Activated CD8-positive, alpha-beta T cell treated with anti-CD3 and anti-CD28 coated beads, Interleukin-2, amount 10 ng/mL, durations not matched to agents 7 days and 5 days (primary cell): ENCODE results near the gene ANK2. TPM values are rescaled to one million over a fixed set of nuclear protein-coding genes. Genes with fewer than 3 reads are reported as not detected.

Experiments
- ATAC-seq: fragments of 150-1000 bp; cut with Tn5 transposase; one replicate; pipeline ENCODE4 v1.10.0; 2021; ENCODE audit warnings: moderate library complexity
- CTCF ChIA-PET: fragments of 350-600 bp; sonication (Branson Sonifier 250); formaldehyde crosslinking; loops from one replicate; lab custom pipeline; 2021; ENCODE audit warnings: antibody characterized with exemption; lab: Charles Lee
- POLR2A ChIA-PET: fragments of 350-600 bp; sonication (Branson Sonifier 250); formaldehyde crosslinking; loops from one replicate; lab custom pipeline; 2021; ENCODE audit warnings: antibody characterized with exemption; lab: Charles Lee
- DNase-seq: peaks from one replicate; pipeline ENCODE4 v3.0.0-alpha.2; 2020
- H3K27ac Mint-ChIP-seq: one replicate; pipeline ENCODE4 v1.8.0; 2021; ENCODE audit warnings: mild to moderate bottlenecking, mixed read lengths
- H3K27me3 Mint-ChIP-seq: one replicate; pipeline ENCODE4 v1.8.0; 2021; ENCODE audit warnings: low read depth, mixed read lengths
- H3K36me3 Mint-ChIP-seq: one replicate; pipeline ENCODE4 v1.8.0; 2021; ENCODE audit warnings: low read depth, mixed read lengths
- H3K4me1 Mint-ChIP-seq: one replicate; pipeline ENCODE4 v1.8.0; 2021; ENCODE audit warnings: low read depth, mixed read lengths
- H3K4me3 Mint-ChIP-seq: one replicate; pipeline ENCODE4 v1.8.0; 2021; ENCODE audit warnings: mild to moderate bottlenecking, mixed read lengths
- H3K9me3 Mint-ChIP-seq: one replicate; pipeline ENCODE4 v1.8.0; 2022; ENCODE audit warnings: mixed read lengths; ENCODE audit not compliant: insufficient read depth
- total RNA-seq, 2 experiments: library from RNA; stranded (reverse); gene quantifications; one replicate each; pipeline ENCODE4 v1.2.3, GENCODE V29; 2021

Gene ANK2
- total RNA-seq, 2 experiments from 2014 or later, result 0.47 to 1.5 TPM

- CTCF ChIA-PET, result no interaction called here
- ATAC-seq (no peak), DNase-seq (no peak)
- Mint-ChIP-seq H3K36me3 (no peaks in the 10 kb centered on the region), H3K27ac (no peak overlapping the region), H3K9me3 (no peaks in the 10 kb centered on the region), H3K27me3 (no peaks in the 10 kb centered on the region), H3K4me1 (no peaks in the 10 kb centered on the region), H3K4me3 (no peak overlapping the region)
- POLR2A ChIA-PET, result no interaction called here
These were observed 24.1 kb downstream of the ANK2 start for GRCh38 chr4:113073451-113074005.

GRCh38 chr4:113077575-113077974 is 28.1 kb downstream of the ANK2 start:
- ATAC-seq, result no peak
- H3K4me3 Mint-ChIP-seq, result no peak overlapping the region
- H3K4me1 Mint-ChIP-seq, result no peaks in the 10 kb centered on the region
- no peak for DNase-seq
- no peaks in the 10 kb centered on the region for H3K9me3 Mint-ChIP-seq
- no peaks in the 10 kb centered on the region for H3K36me3 Mint-ChIP-seq
- CTCF ChIA-PET, result no interaction called here
- POLR2A ChIA-PET, result no interaction called here
- H3K27me3 Mint-ChIP-seq, result no peaks in the 10 kb centered on the region
- H3K27ac Mint-ChIP-seq, result no peak overlapping the region

GRCh38 chr4:113078066-113078465 is 28.6 kb downstream of the ANK2 start:
- Mint-ChIP-seq H3K27me3 (no peaks in the 10 kb centered on the region), H3K27ac (no peak overlapping the region), H3K4me1 (no peaks in the 10 kb centered on the region), H3K36me3 (no peaks in the 10 kb centered on the region), H3K9me3 (no peaks in the 10 kb centered on the region), H3K4me3 (no peak overlapping the region)
- ChIA-PET POLR2A (no interaction called here), CTCF (no interaction called here)
- no peak for ATAC-seq
- DNase-seq, result no peak

- CTCF ChIA-PET, result no interaction called here
- Mint-ChIP-seq H3K4me1 (no peaks in the 10 kb centered on the region), H3K27ac (no peak overlapping the region), H3K27me3 (no peaks in the 10 kb centered on the region), H3K4me3 (no peak overlapping the region), H3K36me3 (no peaks in the 10 kb centered on the region), H3K9me3 (no peaks in the 10 kb centered on the region)
- DNase-seq (no peak), ATAC-seq (no peak)
- POLR2A ChIA-PET, result no interaction called here
These were observed 30.6 kb downstream of the ANK2 start for GRCh38 chr4:113080050-113080449.

GRCh38 chr4:113080624-113081023 is 31.2 kb downstream of the ANK2 start:
- no peak overlapping the region for H3K4me3 Mint-ChIP-seq
- H3K27me3 Mint-ChIP-seq, result no peaks in the 10 kb centered on the region
- CTCF ChIA-PET, result no interaction called here
- H3K36me3 Mint-ChIP-seq, result no peaks in the 10 kb centered on the region
- POLR2A ChIA-PET, result no interaction called here
- DNase-seq (no peak), ATAC-seq (no peak)
- H3K9me3 Mint-ChIP-seq, result no peaks in the 10 kb centered on the region
- no peaks in the 10 kb centered on the region for H3K4me1 Mint-ChIP-seq
- H3K27ac Mint-ChIP-seq, result no peak overlapping the region

GRCh38 chr4:113083346-113083745 is 33.9 kb downstream of the ANK2 start:
- no peak overlapping the region for H3K4me3 Mint-ChIP-seq
- H3K9me3 Mint-ChIP-seq, result no peaks in the 10 kb centered on the region
- CTCF ChIA-PET, result no interaction called here
- H3K27me3 Mint-ChIP-seq, result no peaks in the 10 kb centered on the region
- no peaks in the 10 kb centered on the region for H3K36me3 Mint-ChIP-seq
- H3K4me1 Mint-ChIP-seq, result no peaks in the 10 kb centered on the region
- ATAC-seq (no peak), DNase-seq (no peak)
- POLR2A ChIA-PET, result no interaction called here
- no peak overlapping the region for H3K27ac Mint-ChIP-seq

GRCh38 chr4:113086172-113086695 is 36.8 kb downstream of the ANK2 start:
- Mint-ChIP-seq H3K27me3 (no peaks in the 10 kb centered on the region), H3K27ac (no peak overlapping the region), H3K4me1 (no peaks in the 10 kb centered on the region), H3K9me3 (no peaks in the 10 kb centered on the region), H3K36me3 (no peaks in the 10 kb centered on the region), H3K4me3 (no peak overlapping the region)
- DNase-seq, result no peak
- POLR2A ChIA-PET, result no interaction called here
- ATAC-seq, result no peak
- CTCF ChIA-PET, result no interaction called here

- DNase-seq, result no peak
- no peak overlapping the region for H3K4me3 Mint-ChIP-seq
- H3K27me3 Mint-ChIP-seq, result no peaks in the 10 kb centered on the region
- H3K9me3 Mint-ChIP-seq, result no peaks in the 10 kb centered on the region
- CTCF ChIA-PET, result no interaction called here
- POLR2A ChIA-PET, result no interaction called here
- no peak for ATAC-seq
- no peak overlapping the region for H3K27ac Mint-ChIP-seq
- H3K4me1 Mint-ChIP-seq, result no peaks in the 10 kb centered on the region
- no peaks in the 10 kb centered on the region for H3K36me3 Mint-ChIP-seq
These were observed 38.6 kb downstream of the ANK2 start for GRCh38 chr4:113088050-113088449.

GRCh38 chr4:113090954-113091353 is 41.5 kb downstream of the ANK2 start:
- Mint-ChIP-seq H3K9me3 (no peaks in the 10 kb centered on the region), H3K27me3 (peaks cover 2% of the 10 kb centered on the region), H3K27ac (no peak overlapping the region), H3K4me3 (no peak overlapping the region), H3K4me1 (no peaks in the 10 kb centered on the region), H3K36me3 (no peaks in the 10 kb centered on the region)
- no peak for DNase-seq
- POLR2A ChIA-PET, result no interaction called here
- CTCF ChIA-PET, result no interaction called here
- ATAC-seq, result no peak

- Mint-ChIP-seq H3K9me3 (no peaks in the 10 kb centered on the region), H3K27ac (no peak overlapping the region), H3K36me3 (no peaks in the 10 kb centered on the region), H3K4me3 (no peak overlapping the region), H3K27me3 (peaks cover 2% of the 10 kb centered on the region), H3K4me1 (no peaks in the 10 kb centered on the region)
- ATAC-seq (no peak), DNase-seq (no peak)
- ChIA-PET CTCF (no interaction called here), POLR2A (no interaction called here)
These were observed 44.9 kb downstream of the ANK2 start for GRCh38 chr4:113094331-113094730.

- H3K27me3 Mint-ChIP-seq, result peaks cover 2% of the 10 kb centered on the region
- ChIA-PET CTCF (no interaction called here), POLR2A (no interaction called here)
- H3K4me3 Mint-ChIP-seq, result no peak overlapping the region
- DNase-seq, result no peak
- H3K4me1 Mint-ChIP-seq, result no peaks in the 10 kb centered on the region
- H3K36me3 Mint-ChIP-seq, result no peaks in the 10 kb centered on the region
- no peak for ATAC-seq
- H3K9me3 Mint-ChIP-seq, result no peaks in the 10 kb centered on the region
- H3K27ac Mint-ChIP-seq, result no peak overlapping the region
These were observed 45.3 kb downstream of the ANK2 start for GRCh38 chr4:113094802-113095201.

GRCh38 chr4:113101669-113102068 is 52.2 kb downstream of the ANK2 start:
- DNase-seq, result no peak
- H3K27me3 Mint-ChIP-seq, result no peaks in the 10 kb centered on the region
- no peak for ATAC-seq
- H3K36me3 Mint-ChIP-seq, result no peaks in the 10 kb centered on the region
- H3K4me1 Mint-ChIP-seq, result no peaks in the 10 kb centered on the region
- no peaks in the 10 kb centered on the region for H3K9me3 Mint-ChIP-seq
- H3K27ac Mint-ChIP-seq, result no peak overlapping the region
- ChIA-PET POLR2A (no interaction called here), CTCF (no interaction called here)
- H3K4me3 Mint-ChIP-seq, result no peak overlapping the region

GRCh38 chr4:113103556-113103955 is 54.1 kb downstream of the ANK2 start:
- Mint-ChIP-seq H3K4me1 (no peaks in the 10 kb centered on the region), H3K9me3 (no peaks in the 10 kb centered on the region), H3K27me3 (no peaks in the 10 kb centered on the region), H3K4me3 (no peak overlapping the region), H3K36me3 (no peaks in the 10 kb centered on the region), H3K27ac (no peak overlapping the region)
- ATAC-seq, result no peak
- DNase-seq, result no peak
- ChIA-PET CTCF (no interaction called here), POLR2A (no interaction called here)
